GM21381 (cell line): ENCODE measurements around the gene AGFG2.
"Not testable (repeated sequence)": the region's sequence is repeated elsewhere in the genome, so short reads cannot be mapped to it uniquely, and the experiment has no call there.

ENCODE experiments used
- ATAC-seq: cut with Tn5 transposase; IDR thresholded peaks from one replicate; pipeline ENCODE4 v1.9.1; 2021; ENCODE audit warnings: mild to moderate bottlenecking, moderate library complexity; ENCODE audit not compliant: unreplicated experiment

Gene AGFG2

DNA sequence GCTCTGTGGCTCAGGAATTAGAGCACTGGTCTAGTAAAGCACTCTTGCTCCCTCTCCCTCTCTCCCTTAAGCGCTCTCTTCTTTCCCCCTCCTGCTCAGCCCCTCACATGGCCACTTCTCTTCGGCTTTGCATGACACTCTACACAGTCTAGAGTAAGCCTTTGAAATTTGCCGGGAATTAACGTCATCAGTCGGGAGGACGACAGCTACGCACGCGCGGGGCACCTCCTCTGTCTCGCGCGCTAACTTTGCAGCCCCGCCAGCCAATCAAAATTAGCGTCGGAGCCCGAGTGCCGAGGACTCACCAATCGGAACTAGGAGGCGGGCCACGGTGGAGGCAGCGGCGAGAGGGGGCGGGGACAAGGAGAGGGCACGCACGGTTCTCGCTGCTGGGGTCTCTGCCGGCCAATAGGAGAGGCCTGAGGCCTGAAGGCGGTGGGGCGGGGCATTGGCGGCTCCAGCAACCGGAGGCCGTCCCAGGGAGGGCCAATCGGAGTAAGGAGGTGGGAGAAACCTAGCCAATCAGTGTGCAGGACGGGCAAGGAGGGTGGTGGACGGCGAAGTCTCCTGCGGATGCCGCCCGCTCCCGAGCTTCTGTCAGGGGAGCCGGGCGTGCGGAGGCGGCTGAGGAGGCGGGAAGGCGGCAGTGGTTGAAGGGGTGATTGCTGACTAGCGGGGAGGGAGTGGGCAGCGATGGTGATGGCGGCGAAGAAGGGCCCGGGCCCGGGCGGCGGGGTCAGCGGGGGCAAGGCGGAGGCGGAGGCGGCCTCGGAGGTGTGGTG is at the start of gene AGFG2:
TSS of gene AGFG2 (plus strand) at position 550 of the 782 bp plus-strand sequence. CDS start at position 694, 144 bp downstream.
- ATAC-seq = peak; percentile 90

DNA sequence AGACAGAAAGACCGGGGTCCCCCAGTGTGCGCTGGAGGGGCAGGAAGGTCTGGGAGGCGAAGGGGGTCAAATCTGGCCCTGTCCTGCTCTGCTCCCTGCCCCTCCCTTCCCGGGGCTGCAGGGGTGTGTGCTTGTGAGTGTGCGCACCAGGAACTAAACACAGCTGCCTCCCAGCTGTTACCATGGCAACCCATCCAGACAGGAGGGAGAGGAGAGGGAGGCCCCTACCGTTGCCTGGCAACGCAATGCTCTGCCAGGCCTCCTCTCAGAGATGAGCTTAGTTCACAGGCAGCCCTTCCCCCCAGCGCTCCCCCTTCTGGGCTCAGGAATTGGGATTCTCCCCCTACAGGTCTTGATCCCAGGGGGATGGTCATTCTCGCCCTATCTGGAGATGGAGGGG is 49.2 kb upstream of the AGFG2 start:
- ATAC-seq = no peak

DNA sequence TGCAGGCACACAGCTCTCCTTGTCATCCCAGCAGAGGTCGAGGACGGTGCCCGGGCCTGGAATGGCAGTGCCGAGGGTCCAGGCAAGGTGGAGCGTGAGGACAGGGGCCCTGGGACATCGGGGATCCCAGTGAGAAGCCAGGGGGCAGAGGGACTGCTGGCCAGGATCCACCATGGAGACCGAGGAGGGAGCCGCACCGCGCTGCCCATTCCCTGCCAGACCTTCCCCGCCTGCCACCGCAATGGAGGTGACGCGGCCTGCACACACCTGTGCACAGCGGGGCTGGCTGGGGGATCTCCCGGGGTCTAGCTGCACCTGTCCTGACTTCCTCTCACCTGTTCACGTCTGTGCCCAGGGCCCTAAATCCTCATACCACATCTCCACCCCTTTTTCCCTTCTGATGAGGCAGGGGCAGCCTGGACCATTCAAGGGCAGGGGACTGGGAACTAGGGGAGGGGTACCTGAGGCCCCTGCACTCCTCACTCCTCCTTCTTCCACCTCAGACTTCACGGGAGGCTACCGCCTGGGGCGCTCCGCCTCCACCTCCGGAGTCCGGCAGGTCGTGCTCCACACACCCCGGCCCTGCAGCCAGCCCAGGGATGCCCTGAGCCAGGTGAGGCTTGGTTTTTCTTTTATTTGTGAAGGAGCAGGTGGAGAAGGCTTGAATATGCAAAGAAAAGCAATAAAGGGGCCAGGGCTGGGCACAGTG is 48.4 kb upstream of the AGFG2 start:
- ATAC-seq = no peak

GRCh38 chr7:100491192-100491578 is 47.8 kb upstream of the AGFG2 start:
- no peak for ATAC-seq

DNA sequence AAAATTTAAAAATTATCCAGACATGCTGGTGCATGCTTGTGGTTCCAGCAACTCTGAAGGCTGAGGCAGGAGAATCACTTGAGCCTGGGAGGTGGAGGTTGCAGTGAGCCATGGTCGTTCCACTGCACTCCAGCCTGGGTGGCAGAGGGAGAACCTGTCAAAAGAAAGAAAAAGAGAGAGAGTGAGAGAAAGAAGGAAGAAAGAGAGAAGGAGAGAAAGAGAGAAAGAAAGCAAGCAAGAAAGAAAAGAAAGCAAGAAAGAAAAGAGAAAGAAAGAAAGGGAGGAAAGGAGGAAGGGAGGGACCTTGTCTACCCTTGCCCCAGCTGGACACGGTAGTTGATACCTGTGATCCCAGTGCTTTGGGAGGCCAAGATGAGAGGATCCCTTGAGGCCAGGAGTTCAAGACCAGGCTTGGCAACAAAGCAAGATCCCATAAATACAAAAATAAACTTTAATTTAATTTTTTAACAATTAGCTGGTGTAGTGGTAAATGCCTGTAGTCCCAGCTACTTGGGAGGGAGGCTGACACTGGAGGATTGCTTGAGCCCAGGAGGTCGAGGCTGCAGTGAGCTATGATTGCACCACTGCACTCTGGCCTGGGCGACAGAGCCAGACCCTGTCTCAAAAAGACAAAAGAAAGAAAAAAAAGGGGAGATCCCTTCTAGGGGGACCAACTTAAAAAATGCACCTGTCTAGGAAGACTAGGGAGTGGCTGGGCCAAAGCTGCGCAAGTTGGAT is 46.1 kb upstream of the AGFG2 start:
- no peak for ATAC-seq

DNA sequence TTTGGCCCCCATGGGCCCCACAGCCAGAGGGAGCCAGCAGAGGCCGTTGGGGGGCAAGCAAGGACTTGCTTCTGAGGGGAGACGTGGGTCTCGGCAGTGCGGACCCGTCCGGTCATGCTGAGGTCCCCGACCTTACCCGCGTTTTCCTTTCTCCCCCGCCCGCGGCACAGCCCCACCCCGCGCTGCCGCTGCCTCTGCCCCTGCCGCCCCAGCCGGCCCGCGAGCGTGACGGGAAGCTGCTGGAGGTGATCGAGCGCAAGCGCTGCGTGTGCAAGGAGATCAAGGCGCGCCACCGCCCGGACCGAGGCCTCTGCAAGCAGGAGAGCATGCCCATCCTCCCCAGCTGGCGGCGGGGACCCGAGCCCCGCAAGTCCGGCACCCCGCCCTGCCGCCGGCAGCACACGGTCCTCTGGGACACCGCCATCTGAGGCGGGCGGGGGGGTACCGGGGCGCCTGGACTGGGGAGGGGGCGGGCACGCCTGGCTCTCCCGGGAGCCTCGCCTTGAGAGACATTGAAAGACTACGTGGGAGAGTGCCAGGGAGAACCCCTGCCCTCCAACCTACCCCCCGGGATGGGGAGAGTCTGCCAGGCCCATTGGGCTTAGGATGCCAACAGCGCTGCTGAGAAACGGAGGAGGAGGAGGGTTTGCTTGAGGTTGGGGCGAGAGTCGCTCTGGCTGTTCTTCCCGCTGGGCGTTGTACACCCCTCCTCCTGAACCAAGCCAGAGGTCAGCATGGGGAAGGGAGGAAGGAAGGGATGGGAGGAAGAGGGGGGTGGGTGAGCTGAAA is 45.3 kb upstream of the AGFG2 start:
- ATAC-seq = no peak

GRCh38 chr7:100496509-100496908 is 42.5 kb upstream of the AGFG2 start:
- no peak for ATAC-seq

GRCh38 chr7:100500743-100501142 is 38.3 kb upstream of the AGFG2 start:
- not testable (repeated sequence) for ATAC-seq

DNA sequence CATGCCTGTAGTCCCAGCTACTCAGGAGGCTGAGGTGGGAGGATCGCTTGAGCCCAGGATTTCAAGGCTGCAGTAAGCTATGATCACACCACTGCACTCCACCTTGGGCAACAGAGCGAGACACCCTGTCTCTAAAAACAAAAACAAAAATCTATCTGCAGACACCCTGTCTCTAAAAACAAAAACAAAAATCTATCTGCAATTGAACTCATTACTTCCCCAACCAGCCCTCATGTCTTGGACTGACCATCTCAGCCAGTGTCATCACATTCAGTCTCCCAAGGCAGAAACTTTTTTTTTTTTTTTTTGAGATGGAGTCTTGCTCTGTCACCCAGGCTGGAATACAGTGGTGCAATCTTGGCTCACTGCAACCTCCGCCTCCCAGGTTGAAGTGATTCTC is 35.0 kb upstream of the AGFG2 start:
- ATAC-seq = not testable (repeated sequence)

GRCh38 chr7:100504887-100505611 is 34.0 kb upstream of the AGFG2 start:
- ATAC-seq = no peak

DNA sequence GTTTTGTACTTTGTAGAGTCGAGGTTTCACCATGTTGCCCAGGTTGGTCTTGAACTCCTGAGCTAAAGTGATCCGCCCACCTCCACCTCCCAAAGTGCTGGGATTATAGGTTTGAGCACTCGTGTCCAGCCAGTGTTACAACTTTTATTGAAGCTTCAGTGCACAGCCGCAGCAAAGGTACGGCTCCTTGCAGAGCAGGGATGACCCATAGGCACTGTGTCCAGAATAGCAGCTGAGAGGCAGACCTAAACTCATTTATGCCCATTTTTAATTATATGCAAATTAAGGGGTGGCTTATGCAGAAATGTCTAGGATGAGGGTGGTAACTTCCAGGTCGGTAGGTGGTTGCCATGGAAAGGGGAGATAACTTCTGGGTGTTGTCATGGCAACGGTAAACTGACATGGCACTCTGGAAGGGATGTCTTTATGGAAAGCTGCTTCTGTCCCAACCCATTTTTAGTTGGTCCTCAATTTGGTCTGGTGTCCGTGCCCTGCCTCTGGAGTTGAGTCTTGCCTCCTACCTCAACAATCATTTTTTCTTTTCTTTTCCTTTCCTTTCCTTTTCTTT is 32.6 kb upstream of the AGFG2 start:
- no peak for ATAC-seq

DNA sequence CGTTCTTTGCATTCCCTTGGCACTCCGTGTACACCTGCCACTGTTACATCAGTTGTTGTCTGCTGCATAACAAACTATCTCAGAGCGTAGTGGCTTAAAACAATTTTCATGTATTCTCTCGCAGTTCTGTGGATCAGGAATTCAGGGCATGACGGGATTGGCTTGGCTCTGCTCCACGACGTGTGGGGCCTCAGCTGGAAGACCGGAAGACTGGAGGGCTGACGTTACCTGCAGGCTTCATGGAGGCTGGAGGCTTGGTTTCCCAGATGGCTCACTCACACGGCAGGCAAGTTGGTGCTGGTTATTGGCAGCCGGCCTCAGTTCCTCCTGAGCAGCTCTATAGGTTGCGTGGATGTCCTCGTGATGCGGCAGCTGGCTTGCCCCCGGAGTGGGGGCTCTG is 29.8 kb upstream of the AGFG2 start:
- ATAC-seq = no peak

DNA sequence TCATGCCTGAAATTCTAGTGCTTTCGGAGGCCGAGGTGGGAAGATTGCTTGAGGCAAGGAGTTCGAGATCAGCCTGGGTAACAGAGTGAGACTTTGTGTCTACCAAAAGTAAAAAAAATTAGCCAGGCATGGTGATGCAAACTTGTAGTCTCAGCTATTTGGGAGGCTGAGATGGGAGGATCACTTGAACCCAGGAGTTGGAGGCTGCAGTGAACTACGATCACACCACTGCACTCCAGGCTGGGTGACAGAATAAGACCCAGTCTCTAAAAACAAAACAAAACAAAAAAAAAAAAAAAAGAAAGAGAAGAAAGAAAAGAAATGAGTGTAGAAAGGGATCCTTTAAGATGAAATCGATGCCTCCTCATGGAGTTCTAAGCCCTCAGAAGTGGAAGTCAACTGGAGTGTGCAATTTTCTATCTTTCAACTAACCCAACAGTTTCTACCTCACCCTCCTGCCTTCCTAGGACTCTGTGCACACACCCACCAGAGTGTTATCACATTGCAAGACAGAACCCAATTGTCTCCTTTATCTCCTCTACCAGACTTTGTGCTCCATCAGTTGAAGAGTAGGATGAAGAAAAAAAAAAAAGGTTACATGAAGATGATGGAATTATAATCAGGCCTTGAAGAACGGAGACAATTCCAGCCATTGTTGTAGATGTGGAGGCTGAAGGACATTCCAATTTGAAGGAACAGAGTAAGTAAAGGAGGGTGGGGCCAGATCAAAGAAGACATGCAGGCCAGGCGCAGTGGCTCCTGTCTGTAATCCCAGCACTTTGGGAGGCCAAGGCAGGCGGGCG is 28.4 kb upstream of the AGFG2 start:
- ATAC-seq = no peak

DNA sequence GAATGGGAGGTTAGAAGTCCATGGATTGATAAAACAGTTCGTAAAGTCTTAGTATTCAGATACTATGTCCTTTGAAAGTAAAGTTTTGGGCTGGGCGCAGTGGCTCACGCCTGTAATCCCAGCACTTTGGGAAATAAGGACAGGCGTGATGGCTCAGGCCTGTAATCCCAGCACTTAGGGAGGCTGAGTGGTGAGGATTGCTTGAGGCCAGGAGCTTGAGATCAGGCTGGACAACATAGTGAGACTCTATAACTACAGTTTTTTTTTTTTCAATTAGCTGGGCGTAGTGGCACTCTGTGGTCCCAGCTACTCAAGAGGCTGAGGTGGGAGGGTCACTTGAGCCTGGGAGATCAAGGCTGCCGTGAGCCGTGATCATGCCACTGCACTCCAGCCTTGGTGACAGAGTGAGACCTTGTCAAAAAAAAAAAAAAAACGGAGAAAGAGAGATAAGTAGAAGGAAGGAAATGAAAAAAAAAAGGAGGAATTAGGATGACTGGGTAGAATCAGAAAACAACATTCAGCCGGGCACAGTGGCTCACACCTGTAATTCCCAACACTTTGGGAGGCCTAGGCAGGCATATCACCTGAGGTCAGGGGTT is 25.7 kb upstream of the AGFG2 start:
- no peak for ATAC-seq

- no peak for ATAC-seq
Observed at GRCh38 chr7:100515072-100515532, 23.9 kb upstream of the AGFG2 start.

- no peak for ATAC-seq
Observed at GRCh38 chr7:100516135-100516812, 22.7 kb upstream of the AGFG2 start.

GRCh38 chr7:100517305-100517704 is 21.7 kb upstream of the AGFG2 start:
- no peak for ATAC-seq

DNA sequence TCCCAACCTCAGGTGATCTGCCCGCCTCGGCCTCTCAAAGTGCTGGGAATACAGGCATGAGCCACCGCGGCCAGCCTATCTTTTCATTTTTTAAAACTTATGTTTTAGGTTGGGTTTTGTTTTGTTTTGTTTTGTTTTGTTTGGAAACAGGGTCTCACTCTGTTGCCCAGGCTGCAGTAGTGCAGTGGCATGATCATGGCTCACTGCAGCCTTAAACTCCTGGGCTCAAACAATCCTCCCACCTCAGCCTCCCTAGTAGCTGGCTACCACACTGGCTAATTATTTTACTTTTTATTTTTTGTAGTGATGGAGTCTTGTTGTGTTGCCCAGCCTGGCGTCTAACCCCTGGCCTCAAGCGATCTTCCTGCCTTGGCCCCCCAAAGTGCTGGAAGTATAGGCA is 19.4 kb upstream of the AGFG2 start:
- ATAC-seq = no peak
